Stimulated activated CD8-positive, alpha-beta memory T cell treated with anti-CD3 and anti-CD28 coated beads, Interleukin-15, amount 100 ng/mL, for 4 hours (primary cell): ENCODE data around the gene CEP57L1.
"Not testable (repeated sequence)": the region's sequence is repeated elsewhere in the genome, so short reads cannot be mapped to it uniquely, and the experiment has no call there.

Experiments used
- DNase-seq, 2 donors: peaks; one replicate each; pipeline ENCODE4 v3.0.0-alpha.2; 2020; ENCODE audit warnings: low read depth in 2 of 2

Gene CEP57L1

GRCh38 chr6:109105681-109106080 is 10.4 kb downstream of the CEP57L1 start:
- DNase-seq: no peak

GRCh38 chr6:109109663-109110062 is 14.4 kb downstream of the CEP57L1 start:
- DNase-seq: not testable (repeated sequence)

GRCh38 chr6:109112663-109113062 is 17.4 kb downstream of the CEP57L1 start:
- DNase-seq: not testable (repeated sequence)

GRCh38 chr6:109117346-109118035 is 22.2 kb downstream of the CEP57L1 start:
- no peak for DNase-seq

GRCh38 chr6:109118337-109118736 is 23.0 kb downstream of the CEP57L1 start:
- DNase-seq: no peak

GRCh38 chr6:109118871-109119354 is 23.6 kb downstream of the CEP57L1 start:
- no peak for DNase-seq

GRCh38 chr6:109121411-109121810 is 26.1 kb downstream of the CEP57L1 start:
- no peak for DNase-seq

- no peak for DNase-seq
These were observed 28.9 kb downstream of the CEP57L1 start for GRCh38 chr6:109124219-109124618.

GRCh38 chr6:109125504-109125903 is 30.2 kb downstream of the CEP57L1 start:
- no peak for DNase-seq

GRCh38 chr6:109130065-109130464 is 34.8 kb downstream of the CEP57L1 start:
- no peak for DNase-seq

- not testable (repeated sequence) for DNase-seq
These were observed 40.3 kb downstream of the CEP57L1 start for GRCh38 chr6:109135600-109135999.

GRCh38 chr6:109136039-109136438 is 40.7 kb downstream of the CEP57L1 start:
- not testable (repeated sequence) for DNase-seq

- DNase-seq: not testable (repeated sequence)
These were observed 41.2 kb downstream of the CEP57L1 start for GRCh38 chr6:109136530-109136929.

- no peak for DNase-seq
These were observed 43.8 kb downstream of the CEP57L1 start for GRCh38 chr6:109139109-109139508.

GRCh38 chr6:109142067-109142466 is 46.8 kb downstream of the CEP57L1 start:
- not testable (repeated sequence) for DNase-seq

GRCh38 chr6:109143191-109143590 is 47.9 kb downstream of the CEP57L1 start:
- no peak for DNase-seq

GRCh38 chr6:109148251-109148650 is 52.9 kb downstream of the CEP57L1 start:
- DNase-seq: not testable (repeated sequence)

- not testable (repeated sequence) for DNase-seq
These were observed 53.4 kb downstream of the CEP57L1 start for GRCh38 chr6:109148716-109149115.

- no peak for DNase-seq
These were observed 58.4 kb downstream of the CEP57L1 start for GRCh38 chr6:109153752-109154151.

GRCh38 chr6:109164331-109164730 is 69.0 kb downstream of the CEP57L1 start:
- no peak for DNase-seq

- no peak for DNase-seq
These were observed 70.2 kb downstream of the CEP57L1 start for GRCh38 chr6:109165392-109165974.

GRCh38 chr6:109166673-109167072 is 71.4 kb downstream of the CEP57L1 start:
- no peak for DNase-seq

GRCh38 chr6:109167562-109167961 is 72.3 kb downstream of the CEP57L1 start:
- DNase-seq: no peak
